GM18499 (cell line): ENCODE results near the gene NRG4.
"Not testable (repeated sequence)": the region's sequence is repeated elsewhere in the genome, so short reads cannot be mapped to it uniquely, and the experiment has no call there.

Source experiments
- ATAC-seq: cut with Tn5 transposase; IDR thresholded peaks from one replicate; pipeline ENCODE4 v1.9.1; 2021; ENCODE audit warnings: moderate number of reproducible peaks; ENCODE audit not compliant: insufficient read depth, unreplicated experiment

The NRG4 gene

GRCh38 chr15:75928680-75929608 lies 83.3 kb downstream of the NRG4 start:
- ATAC-seq: no peak

- ATAC-seq: no peak
These were observed 84.6 kb downstream of the NRG4 start for GRCh38 chr15:75927601-75928000.

GRCh38 chr15:75926931-75927330 lies 85.3 kb downstream of the NRG4 start:
- ATAC-seq: no peak

GRCh38 chr15:75925440-75925839 lies 86.8 kb downstream of the NRG4 start:
- ATAC-seq: no peak

GRCh38 chr15:75924576-75924975 lies 87.6 kb downstream of the NRG4 start:
- no peak for ATAC-seq

GRCh38 chr15:75923756-75924155 lies 88.5 kb downstream of the NRG4 start:
- ATAC-seq: no peak

GRCh38 chr15:75921732-75922703 lies 90.2 kb downstream of the NRG4 start:
- ATAC-seq: no peak

GRCh38 chr15:75920079-75920478 lies 92.1 kb downstream of the NRG4 start:
- no peak for ATAC-seq

GRCh38 chr15:75918135-75918534 lies 94.1 kb downstream of the NRG4 start:
- no peak for ATAC-seq

- no peak for ATAC-seq
These were observed 95.2 kb downstream of the NRG4 start for GRCh38 chr15:75916978-75917377.

GRCh38 chr15:75910355-75910754 lies 101.9 kb downstream of the NRG4 start:
- ATAC-seq: not testable (repeated sequence)

- no peak for ATAC-seq
These were observed 107.0 kb downstream of the NRG4 start for GRCh38 chr15:75905231-75905630.

GRCh38 chr15:75903331-75904239 lies 108.6 kb downstream of the NRG4 start, which contains the start of gene FBXO22:
Gene FBXO22, plus strand, starts transcription at chr15:75903878. Its CDS starts 86 bp downstream, at chr15:75903964.
- peak; percentile 51 for ATAC-seq

- ATAC-seq: no peak
These were observed 110.1 kb downstream of the NRG4 start for GRCh38 chr15:75902129-75902557.

- no peak for ATAC-seq
These were observed 111.6 kb downstream of the NRG4 start for GRCh38 chr15:75900577-75900976.

- no peak for ATAC-seq
These were observed 116.5 kb downstream of the NRG4 start for GRCh38 chr15:75895731-75896130.

GRCh38 chr15:75891895-75892294 lies 120.3 kb downstream of the NRG4 start:
- no peak for ATAC-seq
